Sigmoid colon (tissue), 4 donors: ENCODE results near the gene CMSS1.

Source experiments
- POLR2AphosphoS5 ChIP-seq, 4 donors: sonication (generic); formaldehyde crosslinking; IDR thresholded peaks; one replicate each; pipeline ENCODE4 v1.6.1; 2017; ENCODE audit warnings: antibody characterized with exemption in 4 of 4
- TF ChIP-seq, protein P1 (sequence below), 4 experiments: fragments of 450-650 bp in 3 of 4; fragments of 200-600 bp in 1 of 4; IDR thresholded peaks; one replicate each; pipeline ENCODE4 v1.5.1; 2016 to 2019; ENCODE audit warnings: antibody characterized with exemption in 4 of 4, mild to moderate bottlenecking in 3 of 4, moderate library complexity in 2 of 4

DNA sequence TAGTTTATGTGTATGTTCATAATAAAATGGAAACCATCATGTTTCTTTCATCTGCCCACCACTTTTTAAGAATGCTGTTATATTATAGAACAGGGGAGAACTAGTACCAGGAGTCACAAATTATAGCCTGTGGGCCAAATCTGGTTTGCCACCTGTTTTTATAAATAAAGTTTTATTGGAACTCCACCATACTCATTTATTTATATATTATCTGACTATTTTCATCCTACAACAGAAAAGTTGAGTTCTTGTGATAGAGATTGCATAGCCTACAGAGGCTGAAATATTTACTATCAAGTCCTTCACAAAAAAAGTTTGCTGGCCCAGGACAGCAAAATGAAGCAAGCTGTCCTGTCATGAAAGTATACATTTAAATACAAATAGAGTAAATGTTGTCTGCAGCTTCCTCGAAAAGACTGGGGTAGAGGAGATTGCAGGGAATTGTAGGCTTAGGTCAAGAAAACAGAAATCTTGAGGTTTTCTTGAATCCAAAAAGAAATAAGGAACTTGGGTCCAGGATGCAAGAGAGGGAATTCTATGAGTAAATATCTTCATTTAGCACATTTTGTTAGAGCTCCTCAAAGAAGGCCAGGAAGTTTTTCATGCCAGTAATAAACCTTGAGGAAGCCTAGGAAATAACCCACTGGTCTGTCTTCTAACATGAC is 255.5 kb downstream of the CMSS1 start:
- TF ChIP-seq, protein P1, sequence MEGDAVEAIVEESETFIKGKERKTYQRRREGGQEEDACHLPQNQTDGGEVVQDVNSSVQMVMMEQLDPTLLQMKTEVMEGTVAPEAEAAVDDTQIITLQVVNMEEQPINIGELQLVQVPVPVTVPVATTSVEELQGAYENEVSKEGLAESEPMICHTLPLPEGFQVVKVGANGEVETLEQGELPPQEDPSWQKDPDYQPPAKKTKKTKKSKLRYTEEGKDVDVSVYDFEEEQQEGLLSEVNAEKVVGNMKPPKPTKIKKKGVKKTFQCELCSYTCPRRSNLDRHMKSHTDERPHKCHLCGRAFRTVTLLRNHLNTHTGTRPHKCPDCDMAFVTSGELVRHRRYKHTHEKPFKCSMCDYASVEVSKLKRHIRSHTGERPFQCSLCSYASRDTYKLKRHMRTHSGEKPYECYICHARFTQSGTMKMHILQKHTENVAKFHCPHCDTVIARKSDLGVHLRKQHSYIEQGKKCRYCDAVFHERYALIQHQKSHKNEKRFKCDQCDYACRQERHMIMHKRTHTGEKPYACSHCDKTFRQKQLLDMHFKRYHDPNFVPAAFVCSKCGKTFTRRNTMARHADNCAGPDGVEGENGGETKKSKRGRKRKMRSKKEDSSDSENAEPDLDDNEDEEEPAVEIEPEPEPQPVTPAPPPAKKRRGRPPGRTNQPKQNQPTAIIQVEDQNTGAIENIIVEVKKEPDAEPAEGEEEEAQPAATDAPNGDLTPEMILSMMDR (IDR thresholded peaks at IDR 0.05) = no peak
- TF ChIP-seq POLR2AphosphoS5 (IDR thresholded peaks at IDR 0.05) = no peak
